RWPE2 (cell line): ENCODE results near the gene SMIM35.

Experiments
- ATAC-seq: fragments of 200-7000 bp; cut with Tn5 transposase; 3 replicates; pipeline ENCODE4 v1.9.1; 2021; ENCODE audit warnings: low read depth
- DNase-seq: peaks from one replicate; pipeline ENCODE4 v3.0.0-alpha.2; 2020; ENCODE audit warnings: low spot score
- H3K27ac ChIP-seq: fragments of 450-650 bp; 2 replicates; pipeline ENCODE4 v1.5.1; 2017; ENCODE audit warnings: mild to moderate bottlenecking; ENCODE audit not compliant: poor library complexity, severe bottlenecking
- H3K27me3 ChIP-seq: fragments of 250-450 bp; sonication (Bioruptor Pico); 2 replicates; pipeline ENCODE4 v1.5.1; 2021; ENCODE audit warnings: mild to moderate bottlenecking, moderate library complexity; ENCODE audit not compliant: insufficient read depth, poor library complexity, severe bottlenecking
- H3K36me3 ChIP-seq: fragments of 250-450 bp; sonication (Bioruptor Pico); 2 replicates; pipeline ENCODE4 v1.5.1; 2020; ENCODE audit warnings: low read depth, mild to moderate bottlenecking, moderate library complexity
- H3K4me1 ChIP-seq: fragments of 250-450 bp; sonication (Bioruptor Pico); 2 replicates; pipeline ENCODE4 v1.5.1; 2021; ENCODE audit warnings: mild to moderate bottlenecking, moderate library complexity; ENCODE audit not compliant: insufficient read depth, poor library complexity, severe bottlenecking
- H3K4me3 ChIP-seq: fragments of 250-450 bp; sonication (Bioruptor Pico); 2 replicates; pipeline ENCODE4 v1.5.1; 2021; ENCODE audit warnings: mild to moderate bottlenecking, moderate library complexity; ENCODE audit not compliant: severe bottlenecking
- H3K9me3 ChIP-seq: fragments of 250-450 bp; sonication (Bioruptor Pico); 2 replicates; pipeline ENCODE4 v1.5.1; 2021; ENCODE audit warnings: mild to moderate bottlenecking, moderate library complexity; ENCODE audit not compliant: severe bottlenecking
- TF ChIP-seq, protein P1 (sequence below): fragments of 450-650 bp; IDR thresholded peaks from one replicate; pipeline ENCODE4 v1.5.1; 2017; ENCODE audit warnings: mild to moderate bottlenecking, moderate library complexity; ENCODE audit not compliant: poor library complexity, severe bottlenecking

Gene SMIM35

DNA sequence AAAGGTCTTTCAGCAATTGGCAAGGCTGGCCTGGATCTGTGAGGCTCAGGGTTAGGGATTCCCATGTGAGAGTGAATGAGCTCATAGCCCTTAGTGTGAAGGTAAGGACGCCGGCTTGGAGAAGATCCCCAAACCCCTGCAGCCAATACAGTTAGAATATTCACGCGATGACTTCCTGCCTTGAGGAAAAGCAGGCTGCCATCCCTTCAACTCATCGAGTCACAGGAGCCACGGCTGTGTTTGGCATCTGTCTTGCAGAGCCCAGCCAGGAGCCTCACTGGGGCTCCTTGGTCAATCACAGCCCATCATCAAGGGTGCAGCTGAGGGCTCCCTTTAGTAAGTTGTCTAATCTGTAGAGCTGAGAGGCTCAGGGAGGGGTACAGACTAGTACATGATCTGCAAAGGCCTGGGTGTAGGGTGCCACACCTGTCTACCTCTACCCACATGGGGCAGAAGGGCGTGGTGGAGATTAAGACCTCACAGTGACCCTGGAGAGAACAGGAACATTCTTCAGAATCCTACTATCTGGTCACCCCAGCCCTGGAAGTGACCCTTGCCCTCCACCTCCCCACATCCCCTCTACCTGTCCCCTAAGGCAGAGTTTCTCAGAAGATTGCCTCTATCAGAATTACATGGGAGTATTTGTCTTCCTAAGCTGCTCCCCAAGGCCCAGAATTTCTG lies 82.1 kb downstream of the SMIM35 start:
- Histone ChIP-seq H3K27ac (no peak overlapping the region), H3K4me1 (no peaks in the 10 kb centered on the region), H3K4me3 (no peak overlapping the region), H3K27me3 (no peaks in the 10 kb centered on the region), H3K9me3 (no peaks in the 10 kb centered on the region), H3K36me3 (no peaks in the 10 kb centered on the region)
- TF ChIP-seq, protein P1, sequence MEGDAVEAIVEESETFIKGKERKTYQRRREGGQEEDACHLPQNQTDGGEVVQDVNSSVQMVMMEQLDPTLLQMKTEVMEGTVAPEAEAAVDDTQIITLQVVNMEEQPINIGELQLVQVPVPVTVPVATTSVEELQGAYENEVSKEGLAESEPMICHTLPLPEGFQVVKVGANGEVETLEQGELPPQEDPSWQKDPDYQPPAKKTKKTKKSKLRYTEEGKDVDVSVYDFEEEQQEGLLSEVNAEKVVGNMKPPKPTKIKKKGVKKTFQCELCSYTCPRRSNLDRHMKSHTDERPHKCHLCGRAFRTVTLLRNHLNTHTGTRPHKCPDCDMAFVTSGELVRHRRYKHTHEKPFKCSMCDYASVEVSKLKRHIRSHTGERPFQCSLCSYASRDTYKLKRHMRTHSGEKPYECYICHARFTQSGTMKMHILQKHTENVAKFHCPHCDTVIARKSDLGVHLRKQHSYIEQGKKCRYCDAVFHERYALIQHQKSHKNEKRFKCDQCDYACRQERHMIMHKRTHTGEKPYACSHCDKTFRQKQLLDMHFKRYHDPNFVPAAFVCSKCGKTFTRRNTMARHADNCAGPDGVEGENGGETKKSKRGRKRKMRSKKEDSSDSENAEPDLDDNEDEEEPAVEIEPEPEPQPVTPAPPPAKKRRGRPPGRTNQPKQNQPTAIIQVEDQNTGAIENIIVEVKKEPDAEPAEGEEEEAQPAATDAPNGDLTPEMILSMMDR: no peak
- no peak for ATAC-seq
- DNase-seq: no peak

DNA sequence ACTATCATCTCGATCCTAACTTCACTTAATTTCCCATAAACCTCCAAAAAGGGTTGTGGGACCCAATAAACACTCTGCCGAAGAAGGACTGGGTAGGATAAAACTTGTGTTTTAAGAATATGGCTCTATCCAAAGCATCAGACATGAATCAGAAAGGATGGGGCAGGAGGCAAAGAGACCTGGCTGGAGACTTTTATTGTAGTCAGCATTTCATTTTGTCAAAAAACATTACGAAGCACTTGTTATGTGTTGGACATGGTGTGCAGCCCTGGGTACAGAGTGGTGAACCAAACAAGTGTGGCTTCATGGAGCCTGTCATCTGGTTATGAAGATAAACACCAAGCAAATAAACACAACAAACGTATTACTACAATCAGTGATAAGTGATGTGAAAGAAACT lies 83.3 kb downstream of the SMIM35 start:
- Histone ChIP-seq H3K4me1 (no peaks in the 10 kb centered on the region), H3K27ac (no peak overlapping the region), H3K4me3 (no peak overlapping the region)

DNA sequence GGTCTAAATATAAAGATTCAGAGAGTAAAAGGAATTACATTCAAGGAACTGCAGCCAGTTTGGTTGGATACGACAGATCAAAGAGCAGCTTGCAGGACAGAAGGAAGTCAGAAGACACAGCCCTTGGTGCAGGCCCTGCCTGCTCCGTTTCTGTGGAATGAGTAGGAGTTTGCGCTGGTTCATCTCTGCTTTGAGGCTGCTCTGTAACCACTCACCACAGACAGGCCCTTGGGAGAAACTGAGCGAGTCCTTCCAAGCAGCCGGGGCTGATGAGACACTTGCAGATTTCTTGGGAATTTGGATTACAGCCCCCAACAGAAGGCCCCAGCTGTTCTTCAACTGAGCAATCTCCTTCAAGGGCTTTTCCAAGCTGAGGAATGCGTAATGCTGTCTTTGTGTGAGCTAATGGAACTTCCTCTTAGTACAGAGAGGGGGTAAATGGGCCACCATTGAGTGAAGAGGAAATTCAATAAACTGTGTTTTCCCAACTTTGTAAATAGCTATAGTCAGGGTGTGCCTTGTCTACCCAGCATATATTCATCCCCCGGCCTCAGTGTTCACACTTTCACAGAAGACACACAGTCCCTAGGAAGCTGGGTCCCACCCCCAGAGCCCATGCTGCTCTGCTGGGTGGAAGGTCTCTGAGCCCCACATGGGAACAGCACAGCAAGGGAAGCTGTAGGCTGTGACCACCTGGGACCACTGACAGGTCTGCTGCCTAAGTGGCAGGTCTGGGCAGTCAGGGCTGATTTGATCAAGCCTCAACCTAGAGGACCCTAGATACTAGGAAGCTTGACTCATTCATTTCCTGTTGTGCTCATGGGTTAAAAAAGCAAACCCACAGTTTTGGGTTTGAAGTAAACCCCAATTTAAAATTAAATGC lies 84.0 kb downstream of the SMIM35 start:
- Histone ChIP-seq H3K27me3 (no peaks in the 10 kb centered on the region), H3K4me3 (no peak overlapping the region), H3K27ac (no peak overlapping the region), H3K4me1 (no peaks in the 10 kb centered on the region), H3K36me3 (no peaks in the 10 kb centered on the region), H3K9me3 (no peaks in the 10 kb centered on the region)
- no peak for DNase-seq
- ATAC-seq: no peak
- TF ChIP-seq, protein P1: no peak

More for the DNA sequence above, 83.3 kb downstream of the SMIM35 start:
- no peaks in the 10 kb centered on the region for H3K9me3 ChIP-seq
- H3K36me3 ChIP-seq: no peaks in the 10 kb centered on the region
- DNase-seq (no peak), ATAC-seq (no peak)
- TF ChIP-seq, protein P1: no peak
- no peaks in the 10 kb centered on the region for H3K27me3 ChIP-seq

DNA sequence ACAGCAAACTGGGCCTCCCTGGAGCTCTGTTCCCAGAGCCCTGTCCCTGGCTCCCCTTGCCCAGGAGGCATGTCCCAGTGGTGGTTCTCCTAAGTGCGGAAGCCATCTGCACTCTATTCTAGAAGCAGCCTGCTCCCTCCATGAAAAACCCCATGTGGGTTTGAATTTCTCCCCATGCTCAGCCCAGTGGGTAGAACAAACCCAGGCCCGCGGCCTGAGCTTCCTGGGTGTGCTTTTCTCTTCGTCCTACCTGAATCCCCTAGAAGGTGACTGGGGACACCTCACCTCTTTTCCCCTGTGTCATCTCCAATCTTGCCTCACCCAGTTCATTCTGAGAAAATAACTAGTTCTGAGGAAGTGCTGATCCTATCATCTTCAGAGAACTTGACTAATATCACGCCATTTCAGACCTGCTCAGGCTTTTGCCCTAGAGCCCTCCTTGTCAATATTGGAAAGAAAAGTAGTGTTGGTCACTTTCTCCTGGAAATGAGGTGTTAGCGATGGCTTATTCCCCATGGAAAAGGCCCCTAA lies 84.7 kb downstream of the SMIM35 start:
- TF ChIP-seq, protein P1: no peak
- Histone ChIP-seq H3K27ac (no peak overlapping the region), H3K27me3 (no peaks in the 10 kb centered on the region), H3K36me3 (no peaks in the 10 kb centered on the region), H3K4me3 (no peak overlapping the region), H3K9me3 (no peaks in the 10 kb centered on the region), H3K4me1 (no peaks in the 10 kb centered on the region)
- ATAC-seq (no peak), DNase-seq (no peak)
